ENCODE measurements around the gene GALNT2.

DNA sequence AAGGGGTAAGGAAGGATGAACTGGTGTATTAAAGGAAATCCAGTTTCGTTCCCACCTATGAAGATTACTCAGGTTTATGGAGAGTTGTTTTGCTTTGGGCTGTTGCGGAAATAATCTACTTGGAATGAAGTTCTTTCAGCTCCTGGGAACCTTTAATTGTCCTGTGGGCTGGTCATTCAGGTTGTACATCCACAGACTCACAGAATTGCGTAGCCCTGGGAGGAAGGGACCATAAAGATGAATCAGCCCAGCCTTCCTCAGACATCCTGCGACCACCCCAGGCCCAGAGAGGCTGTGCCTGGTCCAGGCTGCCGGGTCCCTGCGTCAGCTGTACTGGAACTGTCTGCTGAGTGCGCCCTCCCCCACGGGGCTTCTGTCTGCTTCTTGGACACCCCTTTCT lies 72.7 kb downstream of the GALNT2 start:
- TF ChIP-seq CTCF (IDR thresholded peaks at IDR 0.05), result no peak
- no peak for TF ChIP-seq POLR2A (IDR thresholded peaks at IDR 0.05)

Measured in adrenal gland (tissue), 5 donors.